Measurements from ENCODE around the gene ITM2B.

Gene ITM2B

GRCh38 chr13:48242677-48243076 is 9.7 kb downstream of the ITM2B start:
- DNase-seq (ENCODE audit: low read depth, low spot score): no peak
- no peak for TF ChIP-seq CTCF (IDR thresholded peaks at IDR 0.05; ENCODE audit: low read depth, low read length)
- in situ Hi-C loops (cut with HindIII; ENCODE audit: low sequenced_read_pairs): no loop called here
- H3K4me3 ChIP-seq (ENCODE audit: low read depth, low read length): no peak overlapping the region

DNA sequence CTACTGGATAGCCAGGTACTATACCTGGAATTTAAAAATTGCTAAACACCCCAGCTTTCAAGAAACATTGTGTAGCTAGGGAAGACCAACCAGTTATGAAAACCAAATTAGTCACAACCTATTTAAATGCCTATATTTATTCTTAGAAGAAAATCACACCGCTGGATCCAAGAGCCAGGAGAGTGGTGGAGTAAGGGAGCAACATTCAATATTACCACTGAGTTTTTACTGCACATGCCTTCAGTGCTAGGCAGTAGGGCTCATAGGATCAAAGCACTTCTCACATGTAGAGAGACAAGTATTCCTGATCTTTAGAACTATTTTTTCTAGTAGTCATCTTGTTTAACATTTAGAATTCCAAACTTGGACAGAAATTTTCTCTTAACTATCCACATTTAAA is 11.2 kb downstream of the ITM2B start:
- DNase-seq (ENCODE audit: low read depth, low spot score): no peak
- in situ Hi-C loops (cut with HindIII; ENCODE audit: low sequenced_read_pairs): no loop called here
- no peak overlapping the region for H3K4me3 ChIP-seq (ENCODE audit: low read depth, low read length)
- TF ChIP-seq CTCF (IDR thresholded peaks at IDR 0.05; ENCODE audit: low read depth, low read length): no peak

DNA sequence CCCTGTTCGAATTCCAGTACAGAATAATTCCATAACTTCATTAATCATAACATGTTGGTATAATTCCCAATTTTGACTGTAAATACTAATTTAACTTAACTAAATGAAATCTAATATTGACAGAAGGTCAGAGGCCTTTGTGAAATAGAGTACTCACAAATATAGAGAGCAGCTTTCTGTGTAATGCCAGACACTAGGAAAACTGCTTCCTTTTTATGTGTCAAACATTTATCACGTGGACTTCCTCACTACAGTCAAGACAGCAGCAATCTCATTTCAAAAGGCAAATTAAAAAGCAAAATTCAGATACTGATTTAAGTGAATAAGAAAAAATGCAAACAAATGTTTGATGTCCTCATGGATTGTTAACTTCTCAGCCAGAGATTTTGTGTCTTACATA is 13.1 kb downstream of the ITM2B start:
- no peak for TF ChIP-seq CTCF (IDR thresholded peaks at IDR 0.05; ENCODE audit: low read depth, low read length)
- in situ Hi-C loops (cut with HindIII; ENCODE audit: low sequenced_read_pairs): no loop called here
- no peak overlapping the region for H3K4me3 ChIP-seq (ENCODE audit: low read depth, low read length)
- no peak for DNase-seq (ENCODE audit: low read depth, low spot score)

GRCh38 chr13:48249018-48249417 is 16.0 kb downstream of the ITM2B start:
- in situ Hi-C loops (cut with HindIII; ENCODE audit: low sequenced_read_pairs): no loop called here
- no peak for TF ChIP-seq CTCF (IDR thresholded peaks at IDR 0.05; ENCODE audit: low read depth, low read length)
- no peak overlapping the region for H3K4me3 ChIP-seq (ENCODE audit: low read depth, low read length)
- DNase-seq (ENCODE audit: low read depth, low spot score): no peak

GRCh38 chr13:48251611-48252081 is 18.6 kb downstream of the ITM2B start:
- TF ChIP-seq CTCF (IDR thresholded peaks at IDR 0.05; ENCODE audit: low read depth, low read length): no peak
- in situ Hi-C loops (cut with HindIII; ENCODE audit: low sequenced_read_pairs): no loop called here
- no peak overlapping the region for H3K4me3 ChIP-seq (ENCODE audit: low read depth, low read length)
- DNase-seq (ENCODE audit: low read depth, low spot score): no peak

- in situ Hi-C loops (cut with HindIII; ENCODE audit: low sequenced_read_pairs): no loop called here
- no peak for TF ChIP-seq CTCF (IDR thresholded peaks at IDR 0.05; ENCODE audit: low read depth, low read length)
- H3K4me3 ChIP-seq (ENCODE audit: low read depth, low read length): no peak overlapping the region
- DNase-seq (ENCODE audit: low read depth, low spot score): no peak
Measured at GRCh38 chr13:48252176-48252575, 19.2 kb downstream of the ITM2B start.

DNA sequence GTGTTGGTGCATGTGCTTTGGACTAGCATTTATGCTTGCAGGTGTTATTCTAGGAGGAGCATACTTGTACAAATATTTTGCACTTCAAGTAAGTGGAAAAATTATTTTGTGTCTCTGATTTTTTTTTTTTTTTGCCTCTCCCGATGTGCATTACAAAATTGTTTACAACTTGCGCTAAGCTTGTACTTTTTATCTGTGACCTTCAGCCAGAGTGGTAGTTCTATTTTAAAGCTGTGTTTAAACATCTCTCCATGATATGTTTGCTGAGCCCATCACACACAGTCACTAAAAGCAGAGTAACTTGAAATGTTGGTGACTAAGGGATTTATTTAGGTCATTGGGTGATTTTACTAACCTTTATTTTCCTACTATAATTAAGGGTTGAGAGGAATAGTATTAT is 20.8 kb downstream of the ITM2B start:
- TF ChIP-seq CTCF (IDR thresholded peaks at IDR 0.05; ENCODE audit: low read depth, low read length): no peak
- in situ Hi-C loops (cut with HindIII; ENCODE audit: low sequenced_read_pairs): no loop called here
- no peak overlapping the region for H3K4me3 ChIP-seq (ENCODE audit: low read depth, low read length)
- no peak for DNase-seq (ENCODE audit: low read depth, low spot score)
